Fibroblast of skin of scalp (primary cell): ENCODE data around the gene PPP2CA.
A peak's percentile ranks its signal among the peaks of the same experiment; 100 is the strongest.
"Not testable (repeated sequence)": the region's sequence is repeated elsewhere in the genome, so short reads cannot be mapped to it uniquely, and the experiment has no call there.

Experiments
- DNase-seq: peaks from one replicate; pipeline ENCODE4 v3.0.0-alpha.2; 2013

PPP2CA gene

GRCh38 chr5:134245101-134245604, 19.3 kb upstream of the PPP2CA start:
- DNase-seq = peak; percentile 28

- peak; percentile 35 for DNase-seq
Observed at GRCh38 chr5:134242146-134242545, 16.3 kb upstream of the PPP2CA start.

GRCh38 chr5:134240421-134240962, 14.6 kb upstream of the PPP2CA start:
- peak; percentile 44 for DNase-seq

GRCh38 chr5:134236820-134237219, 10.9 kb upstream of the PPP2CA start:
- DNase-seq = no peak

GRCh38 chr5:134236318-134236717, 10.4 kb upstream of the PPP2CA start:
- DNase-seq = no peak

- no peak for DNase-seq
Observed at GRCh38 chr5:134228624-134229023, 2.8 kb upstream of the PPP2CA start.

- no peak for DNase-seq
Observed at GRCh38 chr5:134227776-134228175, 1.9 kb upstream of the PPP2CA start.

- DNase-seq = peak; percentile 14
Observed at GRCh38 chr5:134227259-134227658, 1.4 kb upstream of the PPP2CA start.

GRCh38 chr5:134226441-134227192, 744 bp upstream of the PPP2CA start:
- peak; percentile 12 for DNase-seq

- DNase-seq = peak; percentile 76
Observed at GRCh38 chr5:134224888-134225779, 739 bp downstream of the PPP2CA start.

GRCh38 chr5:134223406-134224248, 2.2 kb downstream of the PPP2CA start:
- no peak for DNase-seq

- not testable (repeated sequence) for DNase-seq
Observed at GRCh38 chr5:134221690-134222089, 4.2 kb downstream of the PPP2CA start.

GRCh38 chr5:134215757-134216156, 10.1 kb downstream of the PPP2CA start:
- DNase-seq = no peak

GRCh38 chr5:134211263-134212031, 14.4 kb downstream of the PPP2CA start:
- peak; percentile 54 for DNase-seq

GRCh38 chr5:134209477-134210245, 16.2 kb downstream of the PPP2CA start:
- no peak for DNase-seq

GRCh38 chr5:134207696-134208095, 18.2 kb downstream of the PPP2CA start:
- DNase-seq = no peak

- no peak for DNase-seq
Observed at GRCh38 chr5:134206627-134207160, 19.2 kb downstream of the PPP2CA start.

- no peak for DNase-seq
Observed at GRCh38 chr5:134204575-134204974, 21.3 kb downstream of the PPP2CA start.

- no peak for DNase-seq
Observed at GRCh38 chr5:134203630-134204029, 22.2 kb downstream of the PPP2CA start.

GRCh38 chr5:134195666-134196065, 30.2 kb downstream of the PPP2CA start:
- DNase-seq = no peak
